OCI-LY1 (cell line): ENCODE measurements around the gene SNRPA1.

Experiments used
- EZH2 ChIP-seq: fragments of 200-600 bp; sonication (generic), shearing (Covaris generic); IDR thresholded peaks from 2 replicates; pipeline ENCODE4 v1.8.0; 2017; ENCODE audit warnings: borderline replicate concordance, mixed run types, mild to moderate bottlenecking, antibody characterized with exemption, low read length, moderate library complexity, mixed read lengths
- TF ChIP-seq, protein P1 (sequence below): fragments of 200-600 bp; sonication (generic), shearing (Covaris generic); IDR thresholded peaks from 2 replicates; pipeline ENCODE4 v1.5.1; 2017; ENCODE audit warnings: mild to moderate bottlenecking, antibody characterized with exemption, low read length, moderate library complexity, mixed read lengths

DNA sequence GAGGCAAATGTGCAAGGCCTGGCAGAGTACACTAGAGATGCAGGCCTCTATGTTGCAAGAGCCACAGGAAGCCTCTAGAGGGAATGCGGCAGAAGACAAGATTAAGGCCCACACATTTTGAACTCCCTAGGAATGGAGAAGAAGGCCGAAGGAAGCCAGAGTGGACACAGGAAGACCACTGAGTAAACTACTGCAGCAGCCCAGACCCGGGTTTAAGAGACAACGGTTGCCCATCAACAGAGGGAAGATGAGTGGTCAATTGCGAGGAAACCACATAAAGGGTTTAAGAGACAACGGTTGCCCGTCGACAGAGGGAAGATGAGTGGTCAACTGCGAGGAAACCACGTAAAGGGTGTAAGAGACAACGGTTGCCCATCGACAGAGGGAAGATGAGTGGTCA lies 57.8 kb downstream of the SNRPA1 start:
- TF ChIP-seq, protein P1, sequence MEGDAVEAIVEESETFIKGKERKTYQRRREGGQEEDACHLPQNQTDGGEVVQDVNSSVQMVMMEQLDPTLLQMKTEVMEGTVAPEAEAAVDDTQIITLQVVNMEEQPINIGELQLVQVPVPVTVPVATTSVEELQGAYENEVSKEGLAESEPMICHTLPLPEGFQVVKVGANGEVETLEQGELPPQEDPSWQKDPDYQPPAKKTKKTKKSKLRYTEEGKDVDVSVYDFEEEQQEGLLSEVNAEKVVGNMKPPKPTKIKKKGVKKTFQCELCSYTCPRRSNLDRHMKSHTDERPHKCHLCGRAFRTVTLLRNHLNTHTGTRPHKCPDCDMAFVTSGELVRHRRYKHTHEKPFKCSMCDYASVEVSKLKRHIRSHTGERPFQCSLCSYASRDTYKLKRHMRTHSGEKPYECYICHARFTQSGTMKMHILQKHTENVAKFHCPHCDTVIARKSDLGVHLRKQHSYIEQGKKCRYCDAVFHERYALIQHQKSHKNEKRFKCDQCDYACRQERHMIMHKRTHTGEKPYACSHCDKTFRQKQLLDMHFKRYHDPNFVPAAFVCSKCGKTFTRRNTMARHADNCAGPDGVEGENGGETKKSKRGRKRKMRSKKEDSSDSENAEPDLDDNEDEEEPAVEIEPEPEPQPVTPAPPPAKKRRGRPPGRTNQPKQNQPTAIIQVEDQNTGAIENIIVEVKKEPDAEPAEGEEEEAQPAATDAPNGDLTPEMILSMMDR: no peak
- TF ChIP-seq EZH2: no peak
